Tibial nerve (tissue), 4 donors: Measurements from ENCODE around the gene CRYGN.

Source experiments
- CTCF ChIP-seq, 5 experiments: fragments of 200-600 bp in 3 of 5; fragments of 450-650 bp in 2 of 5; sonication (generic) in 3 of 5; IDR thresholded peaks; one replicate each; pipeline ENCODE4 v1.5.1; 2016 to 2019; ENCODE audit warnings: antibody characterized with exemption in 5 of 5, mild to moderate bottlenecking in 3 of 5, moderate library complexity in 2 of 5
- EP300 ChIP-seq, 2 donors: sonication (generic); formaldehyde crosslinking; IDR thresholded peaks; one replicate each; pipeline ENCODE4 v1.6.1; 2017; ENCODE audit warnings: antibody characterized with exemption in 2 of 2, mild to moderate bottlenecking in 1 of 2
- POLR2A ChIP-seq, 2 donors: fragments of 450-650 bp; IDR thresholded peaks; one replicate each; pipeline ENCODE4 v1.6.1; 2017; ENCODE audit warnings: antibody characterized with exemption in 2 of 2, mild to moderate bottlenecking in 2 of 2, moderate library complexity in 2 of 2

GRCh38 chr7:151423226-151423625 is 16.7 kb downstream of the CRYGN start:
- TF ChIP-seq CTCF (IDR thresholded peaks at IDR 0.05) (no peak), POLR2A (IDR thresholded peaks at IDR 0.05) (no peak), EP300 (IDR thresholded peaks at IDR 0.05) (no peak)
